ENCODE data around the gene FNDC7.
"Not testable (repeated sequence)": the region's sequence is repeated elsewhere in the genome, so short reads cannot be mapped to it uniquely, and the experiment has no call there.

The FNDC7 gene

DNA sequence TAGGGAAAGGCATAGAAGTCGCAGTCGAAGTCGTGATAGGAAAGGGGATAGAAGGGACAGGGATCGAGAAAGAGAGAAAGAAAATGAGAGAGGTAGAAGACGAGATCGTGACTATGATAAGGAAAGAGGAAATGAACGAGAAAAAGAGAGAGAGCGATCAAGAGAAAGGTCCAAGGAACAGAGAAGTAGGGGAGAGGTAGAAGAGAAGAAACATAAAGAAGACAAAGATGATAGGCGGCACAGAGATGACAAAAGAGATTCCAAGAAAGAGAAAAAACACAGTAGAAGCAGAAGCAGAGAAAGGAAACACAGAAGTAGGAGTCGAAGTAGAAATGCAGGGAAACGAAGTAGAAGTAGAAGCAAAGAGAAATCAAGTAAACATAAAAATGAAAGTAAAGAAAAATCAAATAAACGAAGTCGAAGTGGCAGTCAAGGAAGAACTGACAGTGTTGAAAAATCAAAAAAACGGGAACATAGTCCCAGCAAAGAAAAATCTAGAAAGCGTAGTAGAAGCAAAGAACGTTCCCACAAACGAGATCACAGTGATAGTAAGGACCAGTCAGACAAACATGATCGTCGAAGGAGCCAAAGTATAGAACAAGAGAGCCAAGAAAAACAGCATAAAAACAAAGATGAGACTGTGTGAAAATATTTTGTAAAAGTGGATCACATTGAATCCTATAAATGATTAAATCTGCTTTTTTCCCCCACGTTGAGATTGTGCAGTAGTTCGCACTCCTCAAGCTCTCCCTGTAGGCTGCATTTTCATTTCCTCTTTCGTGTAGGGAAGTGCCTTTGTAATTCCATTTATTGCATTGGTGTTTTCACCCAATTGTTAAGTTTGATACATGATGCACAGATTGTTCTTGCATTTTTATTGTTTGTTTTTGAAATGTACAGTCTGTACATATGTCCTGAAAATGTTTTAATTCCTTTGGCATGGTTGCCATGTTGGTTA lies 13.1 kb upstream of the FNDC7 start:
- in situ Hi-C loops (cut with MboI; ENCODE audit: low sequenced_read_pairs): no loop called here

DNA sequence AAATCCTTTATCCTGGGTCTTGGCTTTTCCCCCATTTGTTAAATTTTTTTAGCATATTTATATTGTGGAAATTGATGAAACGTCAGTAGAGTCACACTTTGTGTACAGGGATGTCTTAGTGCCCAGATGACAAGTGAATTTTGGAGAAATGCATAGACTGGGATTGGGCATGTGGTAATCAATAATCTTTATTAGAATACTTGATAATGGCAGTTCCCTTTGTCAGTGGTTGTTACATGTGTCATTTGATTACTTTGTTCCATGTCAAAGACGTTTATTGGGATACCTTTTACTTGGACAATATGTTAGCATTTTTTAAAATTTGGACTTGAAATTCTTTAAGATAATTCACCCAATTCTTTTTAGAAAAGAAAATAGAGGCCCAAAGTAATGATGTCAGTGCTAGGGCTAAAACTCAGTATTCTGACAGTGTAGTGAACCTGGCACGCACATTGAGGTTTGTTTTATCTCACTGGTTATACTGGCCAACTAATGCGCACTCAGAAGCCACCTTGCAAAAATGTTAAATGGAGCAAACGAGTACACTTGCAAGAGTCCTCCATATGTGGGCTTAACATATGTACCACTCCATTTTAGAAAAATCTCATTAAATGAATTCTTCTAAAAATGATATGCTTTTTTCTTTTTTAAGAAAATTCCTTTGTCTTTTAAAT lies 11.4 kb upstream of the FNDC7 start:
- in situ Hi-C loops (cut with MboI; ENCODE audit: low sequenced_read_pairs): no loop called here

DNA sequence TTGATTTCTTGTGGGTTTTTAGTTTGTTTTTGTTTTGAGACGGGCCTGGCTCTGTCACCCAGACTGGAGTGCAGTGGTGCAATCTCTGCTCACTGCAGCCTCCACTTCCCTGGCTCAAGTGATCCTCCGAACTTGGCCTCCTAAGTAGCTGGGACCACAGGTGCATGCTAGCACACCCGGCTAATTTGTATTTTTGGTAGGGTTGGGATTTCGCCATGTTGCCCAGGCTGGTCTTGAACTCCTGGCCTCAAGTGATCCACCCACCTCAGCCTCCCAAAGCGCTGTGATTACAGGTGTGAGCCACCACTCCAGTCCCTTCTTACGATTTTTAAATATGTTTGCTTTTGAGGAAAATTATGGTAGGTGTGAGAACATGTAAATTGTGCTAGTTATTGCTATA lies 10.6 kb upstream of the FNDC7 start:
- in situ Hi-C loops (cut with MboI; ENCODE audit: low sequenced_read_pairs): not testable (repeated sequence)

DNA sequence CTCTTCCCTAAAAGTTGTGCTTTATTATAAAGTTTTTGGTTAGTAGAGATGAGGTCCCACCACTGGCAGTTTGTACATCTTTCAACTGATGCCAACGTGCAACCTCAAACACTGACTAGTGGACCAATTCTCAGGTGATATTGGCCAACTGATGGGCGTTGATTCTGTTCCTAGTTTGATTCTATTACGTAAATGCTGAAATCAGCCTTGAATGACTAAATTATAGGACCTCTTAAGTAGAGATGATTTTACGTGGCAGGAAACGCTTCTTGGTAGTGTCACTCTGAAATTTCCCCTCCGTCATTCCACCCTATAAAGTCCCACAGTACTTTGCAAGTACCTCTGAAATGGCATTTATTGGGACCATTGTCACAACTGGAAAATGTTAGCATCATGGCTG lies 8.8 kb upstream of the FNDC7 start:
- in situ Hi-C loops (cut with MboI; ENCODE audit: low sequenced_read_pairs): no loop called here

DNA sequence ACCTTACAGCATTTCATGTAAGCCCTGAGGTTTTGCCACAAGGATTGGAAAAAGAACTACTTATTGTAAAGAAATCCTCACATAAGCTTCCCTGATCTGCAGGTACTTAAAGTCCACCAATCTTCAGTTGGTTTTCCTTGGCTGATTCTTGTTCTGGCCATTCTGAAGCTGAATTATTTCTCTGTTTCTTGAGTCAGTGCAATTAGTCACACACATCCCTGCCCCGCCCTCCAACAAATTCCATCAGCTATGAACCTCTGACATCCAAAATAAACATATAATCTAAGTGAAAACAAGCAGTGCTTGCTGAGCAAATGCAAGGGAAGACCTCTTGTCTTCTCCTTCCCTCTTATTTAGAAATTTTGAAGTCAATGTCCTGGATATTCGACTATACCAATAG lies 8.2 kb upstream of the FNDC7 start:
- in situ Hi-C loops (cut with MboI; ENCODE audit: low sequenced_read_pairs): no loop called here

DNA sequence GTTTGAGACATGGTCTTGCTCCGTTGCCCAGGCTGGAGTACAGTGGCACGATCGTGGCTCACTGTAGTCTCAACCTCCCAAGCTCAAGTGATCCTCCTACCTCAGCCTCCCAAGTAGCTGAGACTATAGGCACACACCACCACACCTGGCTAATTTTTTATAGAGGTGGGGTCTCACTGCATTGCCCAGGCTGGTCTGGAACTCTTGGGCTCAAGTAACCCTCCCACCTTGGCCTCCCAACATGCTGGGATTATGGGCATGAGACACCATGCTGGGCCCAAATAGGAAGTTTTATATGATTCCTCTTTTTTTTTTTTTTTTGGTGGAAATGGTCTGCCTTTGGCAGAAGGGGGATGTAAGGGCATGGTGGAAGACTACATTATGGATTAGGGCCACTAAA lies 6.1 kb upstream of the FNDC7 start:
- in situ Hi-C loops (cut with MboI; ENCODE audit: low sequenced_read_pairs): no loop called here

DNA sequence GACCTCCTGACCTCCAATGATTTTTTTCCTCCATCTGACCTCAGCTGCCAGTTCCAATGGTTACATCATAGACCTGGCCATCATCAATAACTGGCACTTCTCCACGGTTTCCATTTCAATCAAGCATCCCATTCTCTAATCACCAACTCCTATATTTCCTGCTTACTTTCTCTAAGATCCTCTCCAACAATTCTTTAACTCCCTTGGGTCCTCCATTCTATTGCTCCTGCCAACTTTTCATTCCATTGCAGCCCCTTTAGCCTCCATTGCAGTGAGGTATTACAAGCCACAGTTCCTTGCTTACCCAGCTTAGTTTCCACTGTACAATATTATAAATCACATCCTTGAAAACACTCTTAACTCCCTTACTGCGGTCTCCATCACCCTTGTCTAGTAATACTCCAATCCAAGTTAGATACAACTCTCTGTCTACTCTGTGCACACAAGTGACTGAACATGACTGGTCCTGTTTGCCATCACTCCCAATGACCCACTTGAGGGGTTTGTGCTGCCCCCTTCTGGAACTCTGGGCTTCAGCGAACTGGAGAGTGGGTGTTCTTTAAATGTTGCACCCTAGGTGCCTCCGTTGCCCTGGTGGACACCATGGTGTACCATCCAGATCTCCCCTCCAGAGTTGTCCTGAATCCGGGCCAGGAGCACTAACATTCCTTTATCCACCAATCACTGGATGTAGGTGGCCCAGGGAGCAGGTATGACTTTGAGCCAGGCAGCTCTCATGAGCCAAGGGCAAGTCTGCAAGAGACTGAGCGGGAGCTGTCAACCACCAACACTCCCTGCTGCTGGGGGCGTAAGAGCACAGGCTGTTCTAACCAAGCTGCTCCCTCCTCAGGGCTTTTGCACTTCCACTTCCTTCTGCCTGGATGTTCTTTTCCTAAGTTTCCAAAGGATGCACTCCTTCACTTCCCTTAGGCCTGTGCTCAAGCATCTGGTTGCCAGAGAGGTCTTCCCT lies 3.7 kb upstream of the FNDC7 start:
- in situ Hi-C loops (cut with MboI; ENCODE audit: low sequenced_read_pairs): no loop called here

DNA sequence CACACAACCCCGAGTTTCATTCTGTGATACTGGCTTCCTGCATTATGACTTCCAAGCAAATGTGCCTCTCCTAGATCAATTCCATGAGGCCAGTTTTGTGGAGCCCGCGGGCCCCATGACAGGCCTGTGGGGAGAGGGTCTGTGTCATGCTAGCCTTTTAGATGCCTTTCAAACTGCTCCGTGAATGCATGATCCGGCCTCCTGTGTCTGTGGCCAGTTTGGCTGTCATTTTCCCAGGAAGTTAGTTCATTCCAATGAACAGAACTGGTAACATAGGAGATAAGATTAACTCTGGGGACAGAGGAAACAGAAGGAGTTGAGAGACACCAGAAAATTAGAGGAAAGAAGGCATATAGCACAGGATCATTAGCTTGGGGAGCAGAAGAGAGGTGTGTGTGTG lies 3.2 kb downstream of the FNDC7 start:
- in situ Hi-C loops (cut with MboI; ENCODE audit: low sequenced_read_pairs): no loop called here

DNA sequence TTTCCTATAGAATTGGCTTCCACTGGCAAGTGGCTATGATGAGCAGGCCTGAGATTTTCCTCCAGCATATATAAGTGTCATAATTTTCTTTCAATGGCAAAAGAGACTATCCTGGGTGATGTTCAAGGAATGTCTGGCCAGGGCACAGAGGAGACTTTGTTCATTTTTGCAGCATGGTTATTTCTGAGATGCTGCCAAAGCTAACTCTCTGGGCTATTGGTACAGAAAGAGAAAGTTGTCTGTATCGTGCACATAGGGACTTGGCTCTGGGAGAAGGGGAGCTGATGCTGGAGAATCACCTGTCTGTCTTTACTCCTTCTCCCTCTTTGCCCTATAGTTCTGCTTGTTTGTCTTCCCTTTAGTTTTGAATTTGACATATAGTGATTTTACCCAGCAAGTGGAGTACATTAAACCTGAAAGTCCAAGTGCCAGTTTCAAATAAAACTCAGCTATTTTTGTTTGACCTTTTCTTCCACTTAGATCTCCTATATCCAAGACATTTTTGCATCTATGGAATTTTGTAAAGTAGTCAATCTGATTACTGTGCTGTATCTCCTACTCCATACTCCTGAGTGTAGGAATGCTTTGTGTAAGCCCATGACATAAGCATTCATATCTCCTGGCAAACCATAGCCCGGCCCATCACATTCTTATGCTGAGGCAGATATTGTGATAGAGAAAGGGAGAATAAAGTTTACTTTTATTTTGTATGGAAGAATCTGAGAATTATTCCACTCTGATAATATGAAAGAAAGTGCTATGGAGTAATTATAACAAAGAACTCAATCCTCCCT lies 3.9 kb downstream of the FNDC7 start:
- in situ Hi-C loops (cut with MboI; ENCODE audit: low sequenced_read_pairs): no loop called here

DNA sequence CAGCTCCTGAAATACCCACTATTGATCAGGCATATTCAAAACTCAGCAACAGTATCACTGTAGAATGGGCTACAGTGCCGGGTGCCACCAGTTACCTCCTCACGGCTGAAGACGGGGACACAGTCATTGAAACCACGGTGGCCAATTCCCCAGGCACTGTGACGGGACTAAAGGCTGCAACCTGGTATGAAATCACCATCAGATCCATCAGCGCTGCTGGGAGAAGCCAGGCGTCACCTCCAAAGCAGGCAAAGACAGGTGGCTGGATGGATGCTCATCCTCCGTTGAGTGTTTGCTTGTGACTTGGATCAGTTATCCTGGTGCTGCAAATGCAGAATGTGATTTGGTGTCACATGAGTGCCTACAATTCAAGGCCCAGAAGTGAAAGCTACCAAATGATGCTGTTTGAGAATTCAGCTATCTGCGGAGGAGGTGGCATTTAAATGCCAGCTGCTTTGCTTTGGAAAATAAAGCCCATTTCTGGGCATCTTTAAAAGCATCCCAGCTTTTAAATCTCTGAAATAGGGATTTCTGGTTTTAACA lies 5.1 kb downstream of the FNDC7 start:
- in situ Hi-C loops (cut with MboI; ENCODE audit: low sequenced_read_pairs): no loop called here

DNA sequence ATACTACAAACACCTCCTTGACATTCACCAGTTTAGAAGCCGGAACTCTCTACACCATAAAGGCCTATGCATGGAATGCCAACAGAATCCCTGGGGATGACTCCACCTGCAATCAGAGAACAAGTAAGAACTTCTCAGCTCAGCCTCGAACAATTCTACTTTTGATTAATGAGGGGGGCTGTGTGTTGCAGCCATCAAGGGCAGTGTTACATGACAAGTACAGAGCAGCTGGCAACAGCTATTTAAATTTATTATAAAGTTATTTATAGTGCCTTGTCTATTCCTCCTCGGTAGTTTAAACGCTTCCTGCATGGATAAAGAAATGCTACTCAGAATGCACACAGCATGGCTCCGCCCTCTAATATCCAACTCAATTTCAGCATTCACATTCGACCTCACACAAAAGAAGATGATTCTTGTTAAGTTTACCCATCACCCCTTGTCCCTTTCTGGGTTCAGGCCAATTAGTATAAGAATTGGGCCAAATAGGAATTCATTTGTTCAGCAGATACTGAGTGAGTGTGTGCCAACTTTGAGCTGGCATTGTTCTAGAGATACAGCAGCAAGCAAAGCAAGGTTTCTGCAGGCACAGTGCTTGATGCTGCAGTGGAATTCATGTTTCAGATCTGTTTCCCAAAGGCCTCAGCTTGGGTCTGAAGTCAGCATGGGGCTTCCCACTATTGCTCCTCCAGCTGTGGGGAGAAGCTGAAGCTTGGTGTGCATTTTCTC lies 6.4 kb downstream of the FNDC7 start:
- in situ Hi-C loops (cut with MboI; ENCODE audit: low sequenced_read_pairs): no loop called here

DNA sequence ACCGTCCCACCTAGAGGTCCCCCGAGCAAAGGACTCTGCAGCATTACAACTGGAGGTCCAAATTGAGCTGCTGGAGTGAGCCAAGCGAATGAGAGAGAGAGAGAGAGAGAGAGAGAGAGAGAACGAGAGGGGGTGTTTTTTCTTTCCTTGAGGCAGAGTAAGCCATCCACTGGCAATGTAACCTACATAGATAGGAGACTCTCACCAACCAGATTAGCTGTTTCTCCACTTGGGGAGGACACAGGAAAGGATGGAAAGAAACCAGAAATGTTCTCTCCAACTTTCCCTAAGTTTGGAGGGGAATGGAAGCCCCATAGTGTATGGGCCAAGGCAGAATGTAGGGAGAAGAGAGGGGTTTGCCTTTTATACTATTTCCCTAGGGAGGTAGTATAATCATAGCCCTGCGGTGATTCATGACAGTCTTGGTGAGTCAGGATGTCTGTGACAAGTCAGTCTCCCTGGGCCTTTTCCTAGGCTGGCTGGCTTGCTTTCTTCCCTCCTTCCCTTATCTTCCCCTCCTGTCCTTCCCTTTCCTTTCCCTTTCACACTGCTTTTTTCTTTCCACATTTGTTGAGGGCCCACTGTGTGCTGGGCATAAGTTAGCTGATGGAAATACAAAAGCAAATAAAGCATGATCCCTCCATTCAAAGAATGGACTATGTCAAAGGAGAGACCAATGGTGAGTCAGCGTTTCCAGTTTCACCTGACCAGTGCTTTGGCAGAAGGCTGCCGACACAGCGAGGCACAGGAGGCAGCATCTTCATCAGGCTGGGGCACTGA lies 7.1 kb downstream of the FNDC7 start:
- in situ Hi-C loops (cut with MboI; ENCODE audit: low sequenced_read_pairs): no loop called here

DNA sequence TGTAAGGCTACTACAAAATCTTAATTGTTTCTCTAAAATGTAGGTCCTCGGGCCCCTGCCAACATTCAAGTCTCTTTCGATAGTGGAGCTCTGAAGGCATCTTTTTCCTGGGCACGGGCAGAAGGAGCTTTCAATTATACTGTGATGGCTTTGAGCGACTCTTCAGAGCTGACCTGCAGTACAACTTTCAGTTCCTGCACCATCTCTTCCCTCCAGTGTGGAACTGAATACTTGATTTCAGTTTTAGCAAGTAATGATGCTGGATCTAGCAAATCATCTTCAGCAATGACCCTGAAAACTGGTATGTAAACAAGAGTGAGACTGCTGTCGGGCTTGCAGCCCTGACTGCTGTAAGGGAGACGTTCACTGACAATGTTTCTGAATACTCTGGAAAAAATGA lies 9.6 kb downstream of the FNDC7 start:
- in situ Hi-C loops (cut with MboI; ENCODE audit: low sequenced_read_pairs): no loop called here

DNA sequence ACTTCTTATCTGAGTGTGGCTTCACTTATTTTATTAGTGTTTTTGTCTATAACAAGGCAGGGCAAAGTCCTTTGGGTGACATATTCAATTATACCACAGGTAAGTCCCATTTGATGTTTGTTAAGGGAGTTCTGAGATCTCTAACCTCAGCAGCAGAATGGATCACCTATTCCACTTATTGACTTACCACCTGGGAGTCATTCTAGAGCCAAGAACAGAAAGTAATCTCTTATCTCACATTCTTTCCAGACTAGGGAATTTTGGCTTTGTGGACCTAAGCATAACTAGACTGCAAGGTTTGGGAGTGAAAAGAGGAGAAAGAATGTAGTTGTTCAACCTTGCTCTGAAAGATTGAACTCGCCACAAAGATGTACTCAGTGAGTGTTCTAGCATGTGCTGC lies 13.2 kb downstream of the FNDC7 start:
- in situ Hi-C loops (cut with MboI; ENCODE audit: low sequenced_read_pairs): no loop called here

DNA sequence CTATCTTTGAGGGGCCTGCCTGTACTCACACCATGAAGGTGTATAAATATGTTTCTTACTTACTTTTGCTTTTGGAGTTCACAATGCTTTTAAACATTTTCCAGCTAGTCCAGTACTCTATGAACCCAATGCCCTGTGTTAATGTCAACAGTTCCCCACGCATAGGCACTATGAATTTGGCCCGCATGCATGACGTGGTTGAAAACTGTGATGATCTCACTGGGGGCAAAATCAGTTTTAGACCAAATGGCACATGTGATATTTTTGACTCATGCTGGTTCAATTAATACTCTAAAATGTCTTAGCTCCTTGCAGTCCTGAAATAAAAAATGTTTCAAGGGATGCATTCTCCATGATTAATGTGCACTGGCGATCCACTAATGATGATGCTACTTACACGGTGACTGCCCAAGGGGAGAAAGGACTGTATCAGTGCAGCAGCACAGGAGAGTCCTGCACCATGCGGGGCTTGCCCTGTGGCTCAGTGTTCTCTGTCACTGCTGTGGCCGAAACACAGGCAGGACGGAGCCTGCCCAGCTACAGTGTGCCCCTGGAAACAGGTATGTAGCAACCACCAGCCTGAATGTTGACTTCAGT lies 15.7 kb downstream of the FNDC7 start:
- in situ Hi-C loops (cut with MboI; ENCODE audit: low sequenced_read_pairs): no loop called here

DNA sequence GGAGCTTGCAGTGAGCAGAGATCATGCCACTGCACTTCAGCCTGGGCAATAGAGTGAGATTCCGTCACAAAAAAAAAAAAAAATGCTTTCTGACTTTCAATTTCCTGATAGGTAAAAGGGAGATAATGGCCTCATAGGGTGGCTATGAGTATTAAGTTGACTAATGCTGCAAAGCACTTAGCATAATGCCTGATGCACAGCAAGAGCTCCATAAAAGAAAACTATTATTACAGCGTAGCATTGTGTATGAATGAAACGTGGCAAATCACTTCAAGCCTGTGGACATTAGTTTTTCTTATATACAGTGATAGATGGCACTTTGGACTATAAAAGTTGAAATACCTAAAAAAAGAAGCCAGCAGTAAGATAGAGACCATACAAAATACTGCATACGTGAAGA lies 16.8 kb downstream of the FNDC7 start:
- in situ Hi-C loops (cut with MboI; ENCODE audit: low sequenced_read_pairs): no loop called here

DNA sequence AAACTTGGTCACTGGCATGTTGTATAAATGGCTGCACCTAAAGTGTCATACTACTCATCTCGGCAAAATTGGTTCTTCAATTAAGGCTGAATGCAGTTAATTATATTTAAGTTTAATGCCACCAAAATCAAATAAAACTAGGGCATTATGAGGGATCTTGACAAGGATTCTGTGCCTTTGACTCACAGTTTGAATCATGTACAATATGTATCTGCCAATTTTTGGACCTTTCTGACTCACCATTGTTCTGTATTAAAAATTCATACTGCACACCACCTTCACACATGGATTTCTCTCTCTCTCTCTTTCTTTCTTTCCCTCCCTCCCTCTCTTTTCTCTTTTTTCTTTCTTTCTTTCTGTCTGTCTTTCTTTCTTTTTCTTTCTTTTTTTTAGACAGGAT lies 19.7 kb downstream of the FNDC7 start:
- in situ Hi-C loops (cut with MboI; ENCODE audit: low sequenced_read_pairs): no loop called here

DNA sequence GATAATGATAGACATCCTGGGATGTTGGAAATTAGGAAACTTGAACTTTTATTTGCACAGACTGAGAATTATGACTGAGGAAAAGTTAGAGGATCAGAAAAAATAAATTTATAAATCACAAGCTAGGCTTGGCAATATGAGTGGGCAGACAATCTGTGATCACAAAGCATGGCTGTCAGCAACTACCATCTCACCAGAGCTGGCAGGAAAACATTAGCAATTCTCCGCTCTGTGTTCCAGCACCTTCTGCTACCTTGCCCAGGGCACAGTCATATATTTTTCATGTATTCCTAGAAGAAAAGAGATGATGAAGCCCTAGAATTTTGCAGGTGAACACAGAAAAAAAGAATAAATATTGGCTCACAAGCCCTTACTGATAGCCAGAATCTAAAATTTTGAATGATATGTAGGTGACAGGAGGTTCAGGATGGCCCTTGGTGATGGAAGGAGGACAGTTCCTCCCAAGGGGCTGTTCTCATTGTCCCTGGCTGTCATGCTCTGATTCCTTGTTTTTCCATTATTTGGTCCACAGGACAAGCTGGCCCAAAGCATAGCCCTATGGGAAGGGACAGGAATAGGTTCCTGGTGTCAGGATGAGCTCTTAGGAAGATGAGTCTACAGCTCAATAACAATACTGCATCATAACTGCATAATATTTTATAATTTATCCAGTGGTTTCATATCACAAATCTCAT lies 21.6 kb downstream of the FNDC7 start:
- in situ Hi-C loops (cut with MboI; ENCODE audit: low sequenced_read_pairs): no loop called here
